ENCODE data around the gene ESCO1. TPM values are rescaled to one million over a fixed set of nuclear protein-coding genes. Genes with fewer than 3 reads are reported as not detected.

The ESCO1 gene
- total RNA-seq, 1 experiment from 2014 or later = 7.3 TPM

Other genes with a start within 250 kb of the ESCO1 start
- gene SNRPD1, start 11.6 kb upstream of the ESCO1 start, total RNA-seq (2014; rRNA removed; shearing (Covaris generic); ENCODE audit: low replicate concordance) = 9.6 and 10.1 TPM in 2 replicates
- gene ABHD3, start 104.1 kb upstream of the ESCO1 start, total RNA-seq (2014; rRNA removed; shearing (Covaris generic); ENCODE audit: low replicate concordance) = 7.1 and 7.6 TPM in 2 replicates
- gene MIB1, start 140.1 kb upstream of the ESCO1 start, total RNA-seq (2014; rRNA removed; shearing (Covaris generic); ENCODE audit: low replicate concordance) = 19.9 and 24.8 TPM in 2 replicates

Data from MG63 (cell line).